ENCODE measurements around the gene RNF215. TPM values are rescaled to one million over a fixed set of nuclear protein-coding genes. Genes with fewer than 3 reads are reported as not detected.

The RNF215 gene
- total RNA-seq, 4 donors from 2014 or later: 2.1 to 13.8 (median 9.0) TPM

DNA sequence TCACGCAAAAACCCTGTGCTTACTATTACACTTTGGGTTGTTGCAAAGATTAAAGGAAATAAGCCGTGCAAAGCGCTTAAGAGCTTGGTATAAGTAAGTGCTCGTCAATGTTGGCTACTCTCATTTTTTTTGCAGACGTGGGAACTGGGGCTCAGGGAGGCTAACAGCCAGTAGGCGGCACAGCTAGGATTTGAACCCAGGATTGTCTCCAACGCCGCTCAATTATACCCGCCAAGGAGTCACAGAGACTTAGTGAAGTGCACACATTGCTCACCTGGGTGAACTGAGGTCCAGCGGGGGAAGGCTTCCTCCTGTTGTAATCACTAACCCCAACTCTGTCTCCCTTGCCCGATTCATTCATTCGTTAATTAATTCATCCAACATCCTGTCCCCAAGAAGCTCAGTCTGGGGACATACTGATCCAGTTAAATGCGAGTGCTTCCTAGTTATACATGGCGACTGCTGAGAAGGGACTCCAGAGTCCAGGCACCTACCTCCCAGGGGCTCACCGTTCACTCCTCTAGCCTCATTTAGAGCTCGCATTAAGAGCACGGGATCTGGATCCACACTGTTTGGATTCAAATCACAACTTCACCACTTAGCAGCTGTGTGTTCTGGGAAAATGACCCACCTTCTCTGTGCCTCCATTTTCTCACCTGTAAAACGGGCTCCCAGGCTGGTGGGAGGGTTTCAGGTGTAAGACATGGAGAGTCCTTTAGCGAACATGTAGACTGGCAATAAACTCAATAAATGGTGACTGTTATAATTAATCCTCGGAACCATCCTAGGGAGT is 37.5 kb upstream of the RNF215 start:
- TF ChIP-seq, protein P1, sequence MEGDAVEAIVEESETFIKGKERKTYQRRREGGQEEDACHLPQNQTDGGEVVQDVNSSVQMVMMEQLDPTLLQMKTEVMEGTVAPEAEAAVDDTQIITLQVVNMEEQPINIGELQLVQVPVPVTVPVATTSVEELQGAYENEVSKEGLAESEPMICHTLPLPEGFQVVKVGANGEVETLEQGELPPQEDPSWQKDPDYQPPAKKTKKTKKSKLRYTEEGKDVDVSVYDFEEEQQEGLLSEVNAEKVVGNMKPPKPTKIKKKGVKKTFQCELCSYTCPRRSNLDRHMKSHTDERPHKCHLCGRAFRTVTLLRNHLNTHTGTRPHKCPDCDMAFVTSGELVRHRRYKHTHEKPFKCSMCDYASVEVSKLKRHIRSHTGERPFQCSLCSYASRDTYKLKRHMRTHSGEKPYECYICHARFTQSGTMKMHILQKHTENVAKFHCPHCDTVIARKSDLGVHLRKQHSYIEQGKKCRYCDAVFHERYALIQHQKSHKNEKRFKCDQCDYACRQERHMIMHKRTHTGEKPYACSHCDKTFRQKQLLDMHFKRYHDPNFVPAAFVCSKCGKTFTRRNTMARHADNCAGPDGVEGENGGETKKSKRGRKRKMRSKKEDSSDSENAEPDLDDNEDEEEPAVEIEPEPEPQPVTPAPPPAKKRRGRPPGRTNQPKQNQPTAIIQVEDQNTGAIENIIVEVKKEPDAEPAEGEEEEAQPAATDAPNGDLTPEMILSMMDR (IDR thresholded peaks at IDR 0.05; ENCODE audit: low read depth): no peak

- TF ChIP-seq, protein P1 (IDR thresholded peaks at IDR 0.05; ENCODE audit: low read depth): no peak
These were observed 36.8 kb upstream of the RNF215 start for GRCh38 chr22:30423959-30424533.

- TF ChIP-seq, protein P1 (IDR thresholded peaks at IDR 0.05; ENCODE audit: low read depth): no peak
These were observed 36.2 kb upstream of the RNF215 start for GRCh38 chr22:30423301-30423958.

GRCh38 chr22:30422481-30423300 is 35.5 kb upstream of the RNF215 start:
- TF ChIP-seq, protein P1 (IDR thresholded peaks at IDR 0.05; ENCODE audit: low read depth): no peak

DNA sequence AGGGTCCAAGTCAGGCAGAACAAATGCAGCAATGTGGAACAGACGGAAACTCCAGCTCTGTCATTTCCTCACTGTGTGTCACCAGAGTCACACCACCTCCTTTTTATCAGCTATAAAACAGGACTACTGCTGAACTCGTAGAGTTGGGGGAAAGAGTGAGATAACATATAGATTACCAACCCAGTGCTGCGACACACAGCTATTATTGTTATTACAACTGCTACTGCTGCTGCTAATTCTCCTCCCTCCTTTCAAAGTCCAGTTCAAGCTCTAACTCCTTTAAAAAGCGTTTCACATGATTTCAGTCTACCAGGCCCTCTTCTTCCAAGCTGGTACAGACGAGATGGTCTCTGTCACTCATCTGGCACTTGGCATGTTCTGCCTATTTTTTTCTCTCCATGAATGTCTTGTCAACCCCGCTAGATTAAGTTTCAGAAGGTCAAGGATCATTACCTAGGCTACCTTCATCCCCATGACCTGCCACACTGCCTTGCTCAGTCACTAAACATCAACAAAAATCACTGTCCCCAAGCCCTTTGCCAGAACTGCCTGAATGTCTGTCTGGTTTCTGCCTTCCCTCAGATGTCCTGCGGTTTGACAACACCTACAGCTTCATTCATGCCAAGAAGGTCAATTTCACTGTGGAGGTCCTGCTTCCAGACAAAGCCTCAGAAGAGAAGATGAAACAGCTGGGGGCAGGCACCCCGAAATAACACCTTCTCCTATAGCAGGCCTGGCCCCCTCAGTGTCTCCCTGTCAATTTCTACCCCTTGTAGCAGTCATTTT is 34.7 kb upstream of the RNF215 start:
- TF ChIP-seq, protein P1 (IDR thresholded peaks at IDR 0.05; ENCODE audit: low read depth): no peak

GRCh38 chr22:30420347-30421125 is 33.3 kb upstream of the RNF215 start:
- TF ChIP-seq, protein P1 (IDR thresholded peaks at IDR 0.05; ENCODE audit: low read depth): no peak
